Gastrocnemius medialis (tissue), 4 donors: ENCODE measurements around the gene WASF2. TPM values are rescaled to one million over a fixed set of nuclear protein-coding genes. Genes with fewer than 3 reads are reported as not detected.

Source experiments
- ATAC-seq, 2 donors: fragments of 150-250 bp; one replicate each; pipeline ENCODE4 v1.9.1; 2016
- DNase-seq, 2 donors: peaks; one replicate each; pipeline ENCODE4 v3.0.0-alpha.2; 2019
- H3K27ac ChIP-seq, 4 donors: fragments of 200-600 bp; sonication (generic); 1 replicate in 1 of 4; 2 replicates in 3 of 4; pipeline ENCODE4 v1.5.1; 2016 to 2018; ENCODE audit warnings: mild to moderate bottlenecking in 2 of 4, moderate library complexity in 1 of 4
- H3K27me3 ChIP-seq, 3 donors: fragments of 200-600 bp; sonication (generic) in 2 of 3; 1 replicate in 1 of 3; 2 replicates in 2 of 3; pipeline versions ENCODE4 v1.5.1 to v1.6.0; 2016 to 2019; ENCODE audit warnings: mild to moderate bottlenecking in 1 of 3, moderate library complexity in 1 of 3
- H3K36me3 ChIP-seq, 2 donors: fragments of 200-600 bp; sonication (generic) in 1 of 2; one replicate each; pipeline ENCODE4 v1.5.1; 2017 to 2018
- H3K4me1 ChIP-seq, 2 donors: fragments of 200-600 bp; sonication (generic) in 1 of 2; one replicate each; pipeline ENCODE4 v1.5.1; 2016 to 2017; ENCODE audit warnings: mild to moderate bottlenecking in 2 of 2
- H3K4me3 ChIP-seq, 4 donors: fragments of 200-600 bp; sonication (generic) in 3 of 4; 1 replicate in 1 of 4; 2 replicates in 3 of 4; pipeline ENCODE4 v1.5.1; 2016 to 2019; ENCODE audit warnings: mild to moderate bottlenecking in 2 of 4
- H3K9me3 ChIP-seq, 3 donors: fragments of 200-600 bp; sonication (generic) in 2 of 3; 1 replicate in 1 of 3; 2 replicates in 2 of 3; pipeline ENCODE4 v1.5.1; 2016 to 2019
- POLR2A ChIP-seq, 2 donors: fragments of 450-650 bp; IDR thresholded peaks; one replicate each; pipeline ENCODE4 v1.6.1; 2017; ENCODE audit warnings: antibody characterized with exemption in 2 of 2, mild to moderate bottlenecking in 2 of 2, moderate library complexity in 2 of 2
- in situ Hi-C, 4 donors: fragments of 200-750 bp; cut with MboI; loops; one replicate each; pipeline versions ENCODE4 v1.15.0 to v1.8.0; 2017; ENCODE audit warnings: low sequenced_read_pairs in 4 of 4
- intact Hi-C: fragments of 100-400 bp; cut with DNase I; formaldehyde crosslinking; loops from one replicate; pipeline ENCODE4 v1.15.1; 2023; ENCODE audit warnings: low total_unique reads
- total RNA-seq, 4 donors: library from RNA; depleted of rRNA; stranded (reverse); fragments of >200 nt; gene quantifications; one replicate each; pipeline versions ENCODE4 v1.1.0 to v1.2.3, GENCODE V29; 2016
- TF ChIP-seq, protein P1 (sequence below), 5 experiments: fragments of 450-650 bp in 3 of 5; fragments of 200-600 bp in 2 of 5; sonication (generic) in 2 of 5; IDR thresholded peaks in 4 of 5; conservative IDR thresholded peaks in 1 of 5; 1 replicate in 4 of 5; 2 replicates in 1 of 5; pipeline ENCODE4 v1.5.1; 2016 to 2019; ENCODE audit warnings: antibody characterized with exemption in 5 of 5, mild to moderate bottlenecking in 3 of 5, moderate library complexity in 3 of 5

Gene WASF2
- total RNA-seq, 4 donors from 2014 or later = 10.6 to 16.7 (median 13.3) TPM

DNA sequence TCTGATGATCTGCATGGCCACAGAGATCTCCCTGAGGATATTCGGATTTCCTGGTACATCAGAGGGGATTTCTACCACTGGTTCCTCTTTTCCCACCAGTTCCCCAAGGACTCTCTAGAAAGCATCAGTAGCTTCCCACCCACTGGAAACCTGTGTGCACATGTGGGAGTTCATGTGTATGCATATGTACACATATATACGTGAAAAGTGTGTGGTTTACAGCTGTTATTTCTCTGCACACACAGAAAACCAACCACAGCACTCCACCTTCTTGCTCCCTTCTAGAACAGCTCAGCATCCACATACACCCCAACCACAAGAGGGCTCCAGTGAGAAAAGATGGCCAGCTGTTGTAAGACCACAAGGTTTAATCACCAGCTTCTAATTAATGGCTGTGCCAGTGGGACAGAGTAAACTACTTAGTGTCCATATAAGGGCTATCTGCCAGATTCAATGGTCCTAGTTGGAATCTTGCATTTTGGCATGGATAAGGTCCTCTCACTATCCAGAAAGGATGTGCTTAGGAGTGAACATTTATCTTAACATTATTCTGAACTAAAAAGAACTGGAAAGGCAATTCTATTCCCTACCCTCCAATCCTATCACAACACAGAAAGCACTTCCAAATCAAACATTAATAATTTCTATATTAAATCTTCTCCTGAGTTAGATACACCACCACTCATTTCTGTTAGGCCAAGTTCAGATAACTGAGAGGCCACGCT is 73.4 kb downstream of the WASF2 start:
- in situ Hi-C loops = loop anchor here in 2 of 4 donors (25.0 kb wide), 1 partner anchor 96 kb away; no protein-coding TSS in a partner anchor
- ATAC-seq = peak; percentile 41 to 47
- Histone ChIP-seq H3K4me1 (peaks cover 33 to 47% of the 10 kb centered on the region in 2 donors), H3K27me3 (no peaks in the 10 kb centered on the region), H3K36me3 (peaks cover 0 to 59% of the 10 kb centered on the region in 2 donors), H3K4me3 (no peak overlapping the region), H3K27ac (peak overlapping the region in 3 of 4 donors; percentile 77 to 86 (median 81)), H3K9me3 (no peaks in the 10 kb centered on the region)
- DNase-seq = no peak
- TF ChIP-seq, protein P1, sequence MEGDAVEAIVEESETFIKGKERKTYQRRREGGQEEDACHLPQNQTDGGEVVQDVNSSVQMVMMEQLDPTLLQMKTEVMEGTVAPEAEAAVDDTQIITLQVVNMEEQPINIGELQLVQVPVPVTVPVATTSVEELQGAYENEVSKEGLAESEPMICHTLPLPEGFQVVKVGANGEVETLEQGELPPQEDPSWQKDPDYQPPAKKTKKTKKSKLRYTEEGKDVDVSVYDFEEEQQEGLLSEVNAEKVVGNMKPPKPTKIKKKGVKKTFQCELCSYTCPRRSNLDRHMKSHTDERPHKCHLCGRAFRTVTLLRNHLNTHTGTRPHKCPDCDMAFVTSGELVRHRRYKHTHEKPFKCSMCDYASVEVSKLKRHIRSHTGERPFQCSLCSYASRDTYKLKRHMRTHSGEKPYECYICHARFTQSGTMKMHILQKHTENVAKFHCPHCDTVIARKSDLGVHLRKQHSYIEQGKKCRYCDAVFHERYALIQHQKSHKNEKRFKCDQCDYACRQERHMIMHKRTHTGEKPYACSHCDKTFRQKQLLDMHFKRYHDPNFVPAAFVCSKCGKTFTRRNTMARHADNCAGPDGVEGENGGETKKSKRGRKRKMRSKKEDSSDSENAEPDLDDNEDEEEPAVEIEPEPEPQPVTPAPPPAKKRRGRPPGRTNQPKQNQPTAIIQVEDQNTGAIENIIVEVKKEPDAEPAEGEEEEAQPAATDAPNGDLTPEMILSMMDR (IDR thresholded peaks at IDR 0.05 in 4 of 5, conservative IDR thresholded peaks at IDR 0.05 in 1 of 5) = peak; percentile 38 to 71 (median 70)
- no peak for TF ChIP-seq POLR2A (IDR thresholded peaks at IDR 0.05)
- intact Hi-C loops = loop anchor here (5.0 kb wide), 1 partner anchor 191 kb away; no protein-coding TSS in a partner anchor

DNA sequence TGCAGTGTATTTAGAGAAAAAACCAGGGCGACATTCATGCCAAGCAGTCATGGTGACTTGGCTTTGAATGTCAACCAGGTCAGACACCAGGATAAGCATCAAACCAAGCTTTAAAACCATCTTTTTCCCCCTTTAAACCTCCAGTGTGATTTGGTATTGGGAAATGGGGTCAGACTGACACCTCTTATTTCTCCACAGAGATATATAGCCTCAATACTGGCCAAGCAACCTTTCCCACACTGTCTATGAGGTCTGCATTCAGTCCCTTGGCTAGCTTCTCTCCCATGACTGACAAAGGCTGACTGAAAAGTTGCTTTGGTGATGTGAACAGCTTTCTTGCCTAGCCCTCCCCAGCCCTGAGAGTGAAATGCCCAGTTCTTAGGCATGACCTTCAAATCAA is 75.9 kb downstream of the WASF2 start:
- H3K27ac ChIP-seq = peak overlapping the region in 3 of 4 donors; percentile 26 to 61 (median 32)
- H3K27me3 ChIP-seq = no peaks in the 10 kb centered on the region
- H3K4me1 ChIP-seq = peaks cover 28 to 42% of the 10 kb centered on the region in 2 donors
- TF ChIP-seq, protein P1 (IDR thresholded peaks at IDR 0.05 in 4 of 5, conservative IDR thresholded peaks at IDR 0.05 in 1 of 5) = no peak
- TF ChIP-seq POLR2A (IDR thresholded peaks at IDR 0.05) = no peak
- no peaks in the 10 kb centered on the region for H3K9me3 ChIP-seq
- intact Hi-C loops = no loop called here
- peaks cover 0 to 82% of the 10 kb centered on the region in 2 donors for H3K36me3 ChIP-seq
- in situ Hi-C loops = loop anchor here in 2 of 4 donors (25.0 kb wide), 1 partner anchor 98 kb away; no protein-coding TSS in a partner anchor
- H3K4me3 ChIP-seq = no peak overlapping the region
- DNase-seq (no peak), ATAC-seq (no peak)

DNA sequence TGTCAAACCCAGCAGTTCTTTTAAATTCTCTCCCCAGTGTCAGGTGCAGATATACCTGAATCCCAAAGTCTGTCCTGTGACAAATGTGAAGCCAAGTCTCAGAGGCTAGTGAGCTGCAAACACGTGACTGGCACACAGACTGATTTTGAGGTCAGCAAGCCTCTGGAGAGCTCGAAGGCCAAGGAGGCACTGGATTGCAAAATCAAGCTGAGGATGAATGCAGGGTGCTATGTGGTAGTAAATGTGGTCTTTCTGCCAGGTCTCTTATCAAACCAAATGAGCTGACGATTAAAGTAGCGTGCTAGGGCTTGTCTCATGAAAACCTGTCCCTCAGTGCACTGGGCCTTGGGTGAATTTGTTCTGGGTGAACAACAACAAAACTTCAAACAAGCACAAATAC is 77.0 kb downstream of the WASF2 start:
- in situ Hi-C loops = loop anchor here in 2 of 4 donors (25.0 kb wide), 1 partner anchor 99 kb away; no protein-coding TSS in a partner anchor
- peaks cover 0 to 89% of the 10 kb centered on the region in 2 donors for H3K36me3 ChIP-seq
- TF ChIP-seq, protein P1 (IDR thresholded peaks at IDR 0.05 in 4 of 5, conservative IDR thresholded peaks at IDR 0.05 in 1 of 5) = no peak
- no peak for TF ChIP-seq POLR2A (IDR thresholded peaks at IDR 0.05)
- peaks cover 18 to 31% of the 10 kb centered on the region in 2 donors for H3K4me1 ChIP-seq
- H3K27me3 ChIP-seq = no peaks in the 10 kb centered on the region
- intact Hi-C loops = no loop called here
- DNase-seq = peak; percentile 54 to 57
- no peaks in the 10 kb centered on the region for H3K9me3 ChIP-seq
- H3K27ac ChIP-seq = peak overlapping the region; percentile 29 to 61 (median 42)
- H3K4me3 ChIP-seq = no peak overlapping the region
- ATAC-seq = peak; percentile 59 to 74

DNA sequence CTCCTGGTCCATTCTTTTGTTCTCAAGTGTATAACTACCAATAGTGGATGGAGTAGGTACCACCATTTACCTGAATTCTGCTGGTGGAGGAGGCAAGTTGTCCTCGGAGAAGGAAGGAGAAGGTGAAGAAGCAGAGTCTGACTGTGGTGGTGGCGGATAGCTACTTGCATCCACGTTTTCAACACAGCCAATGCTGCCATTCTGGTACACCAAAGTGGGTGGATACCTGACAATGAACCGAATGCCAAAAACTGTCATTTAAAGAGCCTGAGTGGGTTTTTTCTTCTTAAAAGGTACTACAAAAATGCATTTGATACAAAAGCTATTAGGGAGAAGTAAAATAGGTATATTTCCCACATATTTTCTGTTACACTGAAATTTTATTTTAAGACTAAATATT is 77.5 kb downstream of the WASF2 start:
- Histone ChIP-seq H3K4me1 (peaks cover 13 to 26% of the 10 kb centered on the region in 2 donors), H3K27me3 (no peaks in the 10 kb centered on the region), H3K27ac (peak overlapping the region; percentile 29 to 61 (median 42)), H3K9me3 (no peaks in the 10 kb centered on the region), H3K36me3 (peaks cover 0 to 89% of the 10 kb centered on the region in 2 donors), H3K4me3 (no peak overlapping the region)
- DNase-seq (no peak), ATAC-seq (no peak)
- TF ChIP-seq, protein P1 (IDR thresholded peaks at IDR 0.05 in 4 of 5, conservative IDR thresholded peaks at IDR 0.05 in 1 of 5) = no peak
- TF ChIP-seq POLR2A (IDR thresholded peaks at IDR 0.05) = no peak
- intact Hi-C loops = no loop called here
- in situ Hi-C loops = loop anchor here in 2 of 4 donors (25.0 kb wide), 1 partner anchor 100 kb away; no protein-coding TSS in a partner anchor
